HepG2 (cell line): ENCODE measurements around the gene COL18A1. TPM values are rescaled to one million over a fixed set of nuclear protein-coding genes. Genes with fewer than 3 reads are reported as not detected.
A peak's percentile ranks its signal among the peaks of the same experiment; 100 is the strongest.

ENCODE experiments used
- DR1 ChIP-seq: sonication (generic); formaldehyde crosslinking; IDR thresholded peaks from 2 replicates; pipeline ENCODE4 v1.8.0; 2021; ENCODE audit warnings: mild to moderate bottlenecking, missing genetic modification reagents, inconsistent platforms
- FOSL2 ChIP-seq: sonication (generic); formaldehyde crosslinking; IDR thresholded peaks from 2 replicates; pipeline ENCODE4 v1.4.0; 2020; ENCODE audit warnings: missing genetic modification reagents
- IRF2 ChIP-seq: IDR thresholded peaks from 2 replicates; pipeline ENCODE4 v1.6.1; 2018; ENCODE audit warnings: missing genetic modification reagents, missing compliant biosample characterization
- KLF12 ChIP-seq: sonication (generic); formaldehyde crosslinking; IDR thresholded peaks from 2 replicates; pipeline ENCODE4 v1.4.0; 2020; ENCODE audit warnings: missing genetic modification reagents, borderline replicate concordance
- NFATC3 ChIP-seq: sonication (generic); formaldehyde crosslinking; IDR thresholded peaks from 2 replicates; pipeline ENCODE4 v1.5.1; 2020; ENCODE audit warnings: mild to moderate bottlenecking, missing genetic modification reagents
- PRDM15 ChIP-seq: sonication (generic); formaldehyde crosslinking; IDR thresholded peaks from 2 replicates; pipeline ENCODE4 v1.4.0; 2020; ENCODE audit warnings: missing genetic modification reagents
- RFXAP ChIP-seq: sonication (generic); formaldehyde crosslinking; IDR thresholded peaks from 2 replicates; pipeline ENCODE4 v1.4.0; 2020; ENCODE audit warnings: missing genetic modification reagents, borderline replicate concordance
- ZBTB34 ChIP-seq: sonication (generic); formaldehyde crosslinking; IDR thresholded peaks from 2 replicates; pipeline ENCODE4 v1.8.0; 2022; ENCODE audit warnings: mild to moderate bottlenecking, missing genetic modification reagents
- ZFP1 ChIP-seq: IDR thresholded peaks from 2 replicates; pipeline ENCODE4 v1.6.1; 2016
- ZNF142 ChIP-seq: sonication (generic); formaldehyde crosslinking; IDR thresholded peaks from 2 replicates; pipeline ENCODE4 v1.4.0; 2020; ENCODE audit warnings: missing genetic modification reagents
- ZNF275 ChIP-seq: sonication (generic); formaldehyde crosslinking; IDR thresholded peaks from 2 replicates; pipeline ENCODE4 v1.8.0; 2022; ENCODE audit warnings: missing genetic modification reagents, mild to moderate bottlenecking, inconsistent platforms, borderline replicate concordance
- ZSCAN21 ChIP-seq: sonication (generic); formaldehyde crosslinking; IDR thresholded peaks from 2 replicates; pipeline ENCODE4 v1.8.0; 2022; ENCODE audit warnings: mild to moderate bottlenecking, missing genetic modification reagents, moderate library complexity, borderline replicate concordance
- polyA plus RNA-seq, 8 experiments: library from polyadenylated mRNA; depleted of rRNA in 3 of 8; stranded (reverse) in 7 of 8; unstranded in 1 of 8; fragments of >200 nt; fragmentation: Illumina TruSeq in 4 of 8; extraction: Trizol in 4 of 8; gene quantifications; 2 replicates each; pipeline versions ENCODE4 v1.2.1 to v1.2.3, GENCODE V29; 2011 to 2016; ENCODE audit warnings: low read depth in 4 of 8, missing spikeins in 1 of 8, mixed read lengths in 1 of 8; ENCODE audit not compliant: insufficient read depth in 1 of 8
- total RNA-seq, 5 experiments: library from RNA; depleted of rRNA; stranded (reverse); fragments of >200 nt; fragmentation: Illumina TruSeq; extraction: Trizol; gene quantifications; 2 replicates each; pipeline ENCODE4 v1.2.3, GENCODE V29; 2016; ENCODE audit warnings: low read depth in 1 of 5

Gene COL18A1
- total and polyA plus RNA-seq, 2 of the 13 experiments (the other 11 are each of a cell fraction or from before 2014, with no cell fraction given), result 79.0 to 102 TPM

- TF ChIP-seq IRF2 (CRISPR knock-in tag) (peak; percentile 79; the same call in 1 of the 2 replicates), RFXAP (no peak), NFATC3 (no peak), ZNF275 (no peak), FOSL2 (peak; percentile 70), PRDM15 (CRISPR knock-in tag) (no peak), ZNF142 (CRISPR knock-in tag) (0 out of 2 replicates have a peak, but pooled peaks have one; percentile 31), DR1 (CRISPR knock-in tag) (no peak), ZSCAN21 (CRISPR knock-in tag) (no peak), KLF12 (CRISPR knock-in tag) (no peak), ZFP1 (CRISPR knock-in tag) (peak; percentile 75; the same call in 1 of the 2 replicates), ZBTB34 (no peak)
Measured at GRCh38 chr21:45471525-45472221, 66.7 kb downstream of the COL18A1 start (continued).
